ENCODE measurements around the gene IFTAP.

DNA sequence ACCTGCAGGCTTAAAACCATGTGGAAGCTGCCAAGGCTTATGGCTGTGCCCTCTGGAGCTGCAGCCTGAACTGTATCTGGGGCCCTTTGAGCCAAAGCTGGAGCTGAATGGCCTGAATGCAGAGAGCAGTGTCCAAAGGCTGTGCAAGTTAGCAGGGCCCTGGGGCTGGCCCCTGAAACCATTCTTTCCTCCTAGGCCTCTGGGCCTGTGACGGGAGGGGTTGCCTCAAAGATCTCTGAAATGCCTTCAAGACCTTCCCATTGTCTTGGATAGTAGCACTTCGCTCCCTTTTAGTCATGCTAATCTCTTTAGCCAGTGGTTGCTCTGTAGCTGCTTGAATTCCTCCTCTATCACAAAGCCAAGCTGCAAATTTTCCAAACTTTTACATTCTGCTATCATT, 12.8 kb upstream of the IFTAP start:
- TF ChIP-seq, protein P1, sequence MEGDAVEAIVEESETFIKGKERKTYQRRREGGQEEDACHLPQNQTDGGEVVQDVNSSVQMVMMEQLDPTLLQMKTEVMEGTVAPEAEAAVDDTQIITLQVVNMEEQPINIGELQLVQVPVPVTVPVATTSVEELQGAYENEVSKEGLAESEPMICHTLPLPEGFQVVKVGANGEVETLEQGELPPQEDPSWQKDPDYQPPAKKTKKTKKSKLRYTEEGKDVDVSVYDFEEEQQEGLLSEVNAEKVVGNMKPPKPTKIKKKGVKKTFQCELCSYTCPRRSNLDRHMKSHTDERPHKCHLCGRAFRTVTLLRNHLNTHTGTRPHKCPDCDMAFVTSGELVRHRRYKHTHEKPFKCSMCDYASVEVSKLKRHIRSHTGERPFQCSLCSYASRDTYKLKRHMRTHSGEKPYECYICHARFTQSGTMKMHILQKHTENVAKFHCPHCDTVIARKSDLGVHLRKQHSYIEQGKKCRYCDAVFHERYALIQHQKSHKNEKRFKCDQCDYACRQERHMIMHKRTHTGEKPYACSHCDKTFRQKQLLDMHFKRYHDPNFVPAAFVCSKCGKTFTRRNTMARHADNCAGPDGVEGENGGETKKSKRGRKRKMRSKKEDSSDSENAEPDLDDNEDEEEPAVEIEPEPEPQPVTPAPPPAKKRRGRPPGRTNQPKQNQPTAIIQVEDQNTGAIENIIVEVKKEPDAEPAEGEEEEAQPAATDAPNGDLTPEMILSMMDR (conservative IDR thresholded peaks at IDR 0.05; ENCODE audit: low read depth, low read length): no peak
- no peak for TF ChIP-seq EZH2 (IDR thresholded peaks at IDR 0.05; ENCODE audit: borderline replicate concordance, low read depth, low read length, poor library complexity, severe bottlenecking)
